ENCODE data around the gene HEPACAM. TPM values are rescaled to one million over a fixed set of nuclear protein-coding genes. Genes with fewer than 3 reads are reported as not detected.

The HEPACAM gene
- total and polyA plus RNA-seq, 4 experiments from 2014 or later, result not detected

- no peak overlapping the region for H3K27ac Mint-ChIP-seq
- ChIA-PET POLR2A (ENCODE audit: partially characterized antibody) (no interaction called here), CTCF (ENCODE audit: partially characterized antibody) (interaction anchor here (1.3 to 2.3 kb wide), 2 partner anchors 8 to 25 kb away, joined by 5 to 8 read pairs; partner anchors contain the start of gene ROBO3)
- no peaks in the 10 kb centered on the region for H3K36me3 Mint-ChIP-seq
- H3K4me1 ChIP-seq (ENCODE audit: insufficient read depth, low read length), result no peaks in the 10 kb centered on the region
- no peak for DNase-seq
- no peaks in the 10 kb centered on the region for H3K9me3 ChIP-seq (ENCODE audit: control insufficient read depth in 1 of 2, low read length in 2 of 2)
- no peaks in the 10 kb centered on the region for H3K9me3 Mint-ChIP-seq
- no peak overlapping the region for H3K4me3 ChIP-seq (ENCODE audit: low read length in 2 of 2)
- no peak overlapping the region for H3K4me3 Mint-ChIP-seq
- no peak overlapping the region for H3K27ac ChIP-seq (ENCODE audit: low read depth, low read length)
- no peaks in the 10 kb centered on the region for H3K27me3 ChIP-seq (ENCODE audit: insufficient read depth, low read length)
- H3K27me3 Mint-ChIP-seq, result peaks cover 2 to 5% of the 10 kb centered on the region in 2 donors
- H3K4me1 Mint-ChIP-seq, result no peaks in the 10 kb centered on the region
- intact Hi-C loops (cut with micrococcal nuclease), result no loop called here
- H3K36me3 ChIP-seq (ENCODE audit: insufficient read depth, low read length), result no peaks in the 10 kb centered on the region
Observed at GRCh38 chr11:124891373-124891861, 44.4 kb downstream of the HEPACAM start.

GRCh38 chr11:124890683-124891372, 45.0 kb downstream of the HEPACAM start:
- Mint-ChIP-seq H3K27me3 (peaks cover 2 to 6% of the 10 kb centered on the region in 2 donors), H3K4me1 (no peaks in the 10 kb centered on the region), H3K27ac (no peak overlapping the region), H3K9me3 (no peaks in the 10 kb centered on the region), H3K4me3 (no peak overlapping the region), H3K36me3 (no peaks in the 10 kb centered on the region)
- H3K27me3 ChIP-seq (ENCODE audit: insufficient read depth, low read length), result no peaks in the 10 kb centered on the region
- no peaks in the 10 kb centered on the region for H3K4me1 ChIP-seq (ENCODE audit: insufficient read depth, low read length)
- CTCF ChIA-PET (ENCODE audit: partially characterized antibody), result interaction anchor here (1.3 to 2.3 kb wide), 2 partner anchors 15 to 25 kb away, joined by 7 to 8 read pairs; partner anchors contain the start of gene ROBO3
- no peaks in the 10 kb centered on the region for H3K36me3 ChIP-seq (ENCODE audit: insufficient read depth, low read length)
- H3K9me3 ChIP-seq (ENCODE audit: control insufficient read depth in 1 of 2, low read length in 2 of 2), result no peaks in the 10 kb centered on the region
- intact Hi-C loops (cut with micrococcal nuclease), result no loop called here
- no peak for DNase-seq
- H3K27ac ChIP-seq (ENCODE audit: low read depth, low read length), result no peak overlapping the region
- POLR2A ChIA-PET (ENCODE audit: partially characterized antibody), result no interaction called here
- H3K4me3 ChIP-seq (ENCODE audit: low read length in 2 of 2), result no peak overlapping the region

- H3K36me3 Mint-ChIP-seq, result no peaks in the 10 kb centered on the region
- ChIA-PET POLR2A (ENCODE audit: partially characterized antibody) (no interaction called here), CTCF (ENCODE audit: partially characterized antibody) (interaction anchor here (1.3 kb wide), 1 partner anchor 14 kb away, joined by 7 read pairs; no protein-coding TSS in a partner anchor)
- H3K4me3 Mint-ChIP-seq, result no peak overlapping the region
- H3K27ac Mint-ChIP-seq, result no peak overlapping the region
- no peaks in the 10 kb centered on the region for H3K9me3 Mint-ChIP-seq
- Histone ChIP-seq H3K36me3 (ENCODE audit: insufficient read depth, low read length) (no peaks in the 10 kb centered on the region), H3K9me3 (ENCODE audit: control insufficient read depth in 1 of 2, low read length in 2 of 2) (no peaks in the 10 kb centered on the region), H3K27me3 (ENCODE audit: insufficient read depth, low read length) (no peaks in the 10 kb centered on the region), H3K4me1 (ENCODE audit: insufficient read depth, low read length) (no peaks in the 10 kb centered on the region), H3K4me3 (ENCODE audit: low read length in 2 of 2) (no peak overlapping the region), H3K27ac (ENCODE audit: low read depth, low read length) (no peak overlapping the region)
- H3K4me1 Mint-ChIP-seq, result no peaks in the 10 kb centered on the region
- H3K27me3 Mint-ChIP-seq, result peaks cover 3 to 6% of the 10 kb centered on the region in 2 donors
- DNase-seq, result no peak
- intact Hi-C loops (cut with micrococcal nuclease), result no loop called here
Observed at GRCh38 chr11:124890151-124890550, 45.7 kb downstream of the HEPACAM start.

- H3K4me1 ChIP-seq (ENCODE audit: insufficient read depth, low read length), result no peaks in the 10 kb centered on the region
- H3K27me3 Mint-ChIP-seq, result peaks cover 3 to 6% of the 10 kb centered on the region in 2 donors
- H3K27ac ChIP-seq (ENCODE audit: low read depth, low read length), result no peak overlapping the region
- H3K36me3 Mint-ChIP-seq, result no peaks in the 10 kb centered on the region
- no peaks in the 10 kb centered on the region for H3K27me3 ChIP-seq (ENCODE audit: insufficient read depth, low read length)
- H3K4me3 Mint-ChIP-seq, result no peak overlapping the region
- H3K9me3 ChIP-seq (ENCODE audit: control insufficient read depth in 1 of 2, low read length in 2 of 2), result no peaks in the 10 kb centered on the region
- H3K27ac Mint-ChIP-seq, result peak overlapping the region in 1 of 7 donors; percentile 68
- no peak overlapping the region for H3K4me3 ChIP-seq (ENCODE audit: low read length in 2 of 2)
- intact Hi-C loops (cut with micrococcal nuclease), result no loop called here
- no peaks in the 10 kb centered on the region for H3K36me3 ChIP-seq (ENCODE audit: insufficient read depth, low read length)
- H3K4me1 Mint-ChIP-seq, result no peaks in the 10 kb centered on the region
- ChIA-PET POLR2A (ENCODE audit: partially characterized antibody) (no interaction called here), CTCF (ENCODE audit: partially characterized antibody) (interaction anchor here (1.3 to 4.9 kb wide), 2 partner anchors 13 kb away, joined by 7 to 22 read pairs; no protein-coding TSS in a partner anchor)
- no peak for DNase-seq
- no peaks in the 10 kb centered on the region for H3K9me3 Mint-ChIP-seq
Observed at GRCh38 chr11:124889191-124890091, 46.4 kb downstream of the HEPACAM start.

GRCh38 chr11:124887667-124888013, 48.2 kb downstream of the HEPACAM start:
- Mint-ChIP-seq H3K27me3 (peaks cover 3 to 8% of the 10 kb centered on the region in 2 donors), H3K36me3 (no peaks in the 10 kb centered on the region), H3K9me3 (no peaks in the 10 kb centered on the region), H3K4me1 (no peaks in the 10 kb centered on the region), H3K4me3 (no peak overlapping the region), H3K27ac (no peak overlapping the region)
- no peak for DNase-seq
- H3K36me3 ChIP-seq (ENCODE audit: insufficient read depth, low read length), result no peaks in the 10 kb centered on the region
- POLR2A ChIA-PET (ENCODE audit: partially characterized antibody), result no interaction called here
- no peak overlapping the region for H3K4me3 ChIP-seq (ENCODE audit: low read length in 2 of 2)
- no peaks in the 10 kb centered on the region for H3K4me1 ChIP-seq (ENCODE audit: insufficient read depth, low read length)
- intact Hi-C loops (cut with micrococcal nuclease), result no loop called here
- H3K9me3 ChIP-seq (ENCODE audit: control insufficient read depth in 1 of 2, low read length in 2 of 2), result no peaks in the 10 kb centered on the region
- H3K27me3 ChIP-seq (ENCODE audit: insufficient read depth, low read length), result no peaks in the 10 kb centered on the region
- CTCF ChIA-PET (ENCODE audit: partially characterized antibody), result interaction anchor here (1.1 to 4.9 kb wide), 3 partner anchors 10 to 22 kb away, joined by 4 to 22 read pairs (median 6); no protein-coding TSS in a partner anchor
- H3K27ac ChIP-seq (ENCODE audit: low read depth, low read length), result no peak overlapping the region

- H3K4me1 ChIP-seq (ENCODE audit: insufficient read depth, low read length), result no peaks in the 10 kb centered on the region
- H3K36me3 Mint-ChIP-seq, result no peaks in the 10 kb centered on the region
- no peaks in the 10 kb centered on the region for H3K27me3 ChIP-seq (ENCODE audit: insufficient read depth, low read length)
- H3K27me3 Mint-ChIP-seq, result peaks cover 1 to 8% of the 10 kb centered on the region in 2 donors
- H3K9me3 Mint-ChIP-seq, result no peaks in the 10 kb centered on the region
- H3K4me3 Mint-ChIP-seq, result no peak overlapping the region
- H3K9me3 ChIP-seq (ENCODE audit: control insufficient read depth in 1 of 2, low read length in 2 of 2), result no peaks in the 10 kb centered on the region
- ChIA-PET POLR2A (ENCODE audit: partially characterized antibody) (no interaction called here), CTCF (ENCODE audit: partially characterized antibody) (interaction anchor here (1.1 to 4.9 kb wide), 3 partner anchors 11 to 61 kb away, joined by 3 to 22 read pairs (median 6); no protein-coding TSS in a partner anchor)
- H3K4me1 Mint-ChIP-seq, result no peaks in the 10 kb centered on the region
- H3K27ac Mint-ChIP-seq, result no peak overlapping the region
- no peak overlapping the region for H3K4me3 ChIP-seq (ENCODE audit: low read length in 2 of 2)
- H3K36me3 ChIP-seq (ENCODE audit: insufficient read depth, low read length), result no peaks in the 10 kb centered on the region
- no peak overlapping the region for H3K27ac ChIP-seq (ENCODE audit: low read depth, low read length)
- intact Hi-C loops (cut with micrococcal nuclease), result no loop called here
- DNase-seq, result no peak
Observed at GRCh38 chr11:124886978-124887666, 48.7 kb downstream of the HEPACAM start.

Measured in CD4-positive, alpha-beta memory T cell (primary cell).